RKO (cell line): ENCODE measurements around the gene GPR161.
A peak's percentile ranks its signal among the peaks of the same experiment; 100 is the strongest.
"Not testable (repeated sequence)": the region's sequence is repeated elsewhere in the genome, so short reads cannot be mapped to it uniquely, and the experiment has no call there.

Source experiments
- DNase-seq: peaks from one replicate; pipeline ENCODE4 v3.0.0-alpha.2; 2016; ENCODE audit warnings: low spot score

The GPR161 gene, protein sequence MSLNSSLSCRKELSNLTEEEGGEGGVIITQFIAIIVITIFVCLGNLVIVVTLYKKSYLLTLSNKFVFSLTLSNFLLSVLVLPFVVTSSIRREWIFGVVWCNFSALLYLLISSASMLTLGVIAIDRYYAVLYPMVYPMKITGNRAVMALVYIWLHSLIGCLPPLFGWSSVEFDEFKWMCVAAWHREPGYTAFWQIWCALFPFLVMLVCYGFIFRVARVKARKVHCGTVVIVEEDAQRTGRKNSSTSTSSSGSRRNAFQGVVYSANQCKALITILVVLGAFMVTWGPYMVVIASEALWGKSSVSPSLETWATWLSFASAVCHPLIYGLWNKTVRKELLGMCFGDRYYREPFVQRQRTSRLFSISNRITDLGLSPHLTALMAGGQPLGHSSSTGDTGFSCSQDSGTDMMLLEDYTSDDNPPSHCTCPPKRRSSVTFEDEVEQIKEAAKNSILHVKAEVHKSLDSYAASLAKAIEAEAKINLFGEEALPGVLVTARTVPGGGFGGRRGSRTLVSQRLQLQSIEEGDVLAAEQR

GRCh38 chr1:168136709-168137514 lies at the start of gene GPR161:
Gene GPR161 (minus strand): TSS chr1:168136930. CDS start chr1:168104850, 32,080 bp downstream.
- DNase-seq = peak; percentile 35

- DNase-seq = not testable (repeated sequence)
Measured at GRCh38 chr1:168181063-168181720, 44.5 kb upstream of the GPR161 start.

DNA sequence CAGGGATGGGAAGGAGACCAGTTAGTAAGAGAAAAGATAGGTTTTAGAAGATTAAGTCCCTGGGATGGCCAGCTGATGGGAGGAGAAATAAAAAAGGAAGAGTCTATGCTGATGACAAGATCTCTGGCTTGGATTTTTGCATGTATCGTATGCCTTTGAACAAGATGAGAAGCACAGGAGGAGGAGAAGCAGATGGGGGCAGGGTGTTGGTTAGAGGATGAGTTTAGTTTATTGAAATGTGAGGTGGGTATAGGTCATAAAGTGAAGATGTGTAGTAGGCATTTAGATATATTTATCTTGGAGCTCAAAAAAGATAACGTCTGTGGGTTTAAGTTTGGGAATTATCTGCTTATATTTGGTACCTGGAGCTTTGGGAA lies 43.4 kb upstream of the GPR161 start:
- DNase-seq = peak; percentile 22

- DNase-seq = peak; percentile 38
Measured at GRCh38 chr1:168179438-168180147, 42.9 kb upstream of the GPR161 start.

GRCh38 chr1:168178638-168179437 lies 42.1 kb upstream of the GPR161 start, which contains the start of gene TIPRL:
Gene TIPRL (plus strand): TSS chr1:168178962. CDS start chr1:168179078, 116 bp downstream.
- DNase-seq = peak; percentile 99

GRCh38 chr1:168178227-168178637 lies 41.5 kb upstream of the GPR161 start:
- DNase-seq = no peak

DNA sequence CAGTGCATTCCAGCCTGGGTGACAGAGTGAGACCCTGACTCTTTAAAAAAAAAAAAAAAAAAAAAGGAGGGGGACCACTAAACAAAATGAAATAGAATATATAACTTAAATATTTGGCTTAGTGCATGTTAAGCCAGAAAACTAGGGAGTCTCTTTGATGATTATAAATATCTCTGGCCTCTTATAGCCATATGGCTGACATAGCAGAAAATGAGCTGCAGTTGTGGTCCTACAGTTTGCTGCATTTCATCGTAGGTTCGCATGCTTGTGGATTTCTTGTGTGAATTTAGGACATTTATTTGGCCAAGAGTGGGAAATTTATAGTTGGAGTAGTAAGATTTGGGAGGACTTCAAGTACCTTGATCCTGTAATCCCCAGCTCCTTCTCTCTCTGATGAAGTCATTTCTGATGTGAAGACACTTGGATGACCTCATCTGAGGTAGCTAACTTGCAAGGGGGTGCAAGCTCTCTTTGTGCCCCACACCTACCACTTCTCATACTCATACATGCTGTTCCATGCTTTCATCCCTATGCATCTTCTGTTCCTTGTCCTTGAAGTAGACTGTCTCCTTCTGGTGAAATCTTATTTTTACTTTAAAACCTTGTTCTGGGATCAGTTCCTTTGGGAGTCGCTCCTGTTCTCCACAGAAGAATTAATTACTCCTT lies 35.7 kb upstream of the GPR161 start:
- peak; percentile 12 for DNase-seq

DNA sequence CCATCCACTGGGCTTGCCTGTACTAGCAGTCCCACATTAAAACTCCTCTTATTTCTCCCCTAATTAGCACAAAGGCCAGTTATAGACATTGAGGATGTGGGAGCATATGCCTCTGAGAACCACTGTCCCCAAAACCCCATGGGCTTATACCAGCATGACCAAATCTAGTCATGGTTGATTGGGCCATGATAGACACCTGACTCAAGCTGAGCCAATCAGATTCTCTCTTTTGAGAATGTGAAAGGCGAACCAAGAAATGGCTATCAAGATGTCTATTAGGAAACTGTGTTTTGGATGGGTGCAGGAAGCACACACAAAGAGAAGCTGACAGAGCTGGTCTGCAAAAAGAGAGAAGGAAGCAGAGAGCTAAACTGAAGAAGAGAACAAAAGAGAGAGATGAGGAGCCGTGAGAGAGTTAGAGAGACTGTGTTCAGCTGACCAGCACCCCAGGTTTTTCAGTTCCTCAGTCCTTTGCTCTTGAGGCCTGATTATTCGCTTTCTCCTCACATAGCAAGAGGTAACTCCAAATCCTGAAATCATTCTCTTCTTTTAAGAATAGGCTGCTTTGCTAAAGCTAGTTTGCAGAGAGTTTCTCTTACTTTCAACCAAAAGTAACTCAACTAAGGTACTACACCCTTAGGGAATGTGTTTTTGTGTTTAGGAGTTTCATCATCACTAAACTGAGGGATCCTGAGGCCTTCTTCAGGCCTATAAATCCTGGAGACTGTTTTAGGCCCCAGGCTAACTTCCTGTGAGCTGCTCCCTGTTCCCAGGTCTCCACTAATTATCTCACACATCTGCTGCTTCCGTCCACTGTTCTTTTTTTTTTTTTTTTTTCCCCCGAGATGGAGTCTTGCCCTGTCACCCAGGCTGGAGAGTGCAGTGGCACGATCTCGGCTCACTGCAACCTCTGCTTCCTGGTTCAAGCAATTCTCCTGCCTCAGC lies 34.1 kb upstream of the GPR161 start:
- no peak for DNase-seq

DNA sequence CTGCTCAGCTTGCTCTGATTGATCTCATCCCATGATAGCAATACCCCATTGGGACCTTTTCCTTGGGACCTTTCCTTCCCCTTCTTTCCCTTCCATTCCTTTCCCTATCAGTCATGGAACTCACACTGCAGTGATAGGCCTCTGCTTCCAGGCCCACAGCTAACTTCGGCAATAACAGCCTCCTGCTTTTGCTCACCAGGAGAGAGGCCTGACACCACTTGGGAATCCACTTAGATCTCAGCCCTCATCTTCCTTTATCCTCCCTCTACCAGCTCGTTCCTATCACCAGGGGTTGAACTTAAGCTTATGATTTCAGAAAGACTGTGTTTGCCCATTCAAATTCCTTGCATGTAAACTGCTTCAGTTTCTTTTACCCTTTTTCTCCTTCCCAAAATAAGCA lies 31.1 kb upstream of the GPR161 start:
- no peak for DNase-seq

GRCh38 chr1:168164771-168165170 lies 28.0 kb upstream of the GPR161 start:
- no peak for DNase-seq

- DNase-seq = no peak
Measured at GRCh38 chr1:168163670-168164069, 26.9 kb upstream of the GPR161 start.

- no peak for DNase-seq
Measured at GRCh38 chr1:168161459-168161858, 24.7 kb upstream of the GPR161 start.

DNA sequence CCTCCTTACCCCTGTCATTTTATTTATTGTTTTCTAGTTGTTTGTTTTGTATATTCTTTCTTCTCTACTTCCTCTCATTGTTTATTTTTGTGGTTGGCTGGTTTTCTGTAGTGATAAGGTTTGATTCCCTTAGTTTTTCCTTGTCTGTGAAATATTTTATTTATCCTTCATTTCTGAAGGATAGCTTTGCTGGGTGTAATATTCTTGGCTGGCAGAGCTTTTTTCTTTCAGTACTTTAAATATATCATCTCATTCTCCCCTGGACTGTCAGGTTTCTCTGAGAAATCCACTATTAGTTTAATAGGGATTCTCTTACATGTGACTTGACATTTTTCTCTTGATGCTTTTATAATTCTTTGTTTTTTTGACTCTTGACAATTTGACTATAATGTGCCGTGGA lies 23.2 kb upstream of the GPR161 start:
- no peak for DNase-seq

DNA sequence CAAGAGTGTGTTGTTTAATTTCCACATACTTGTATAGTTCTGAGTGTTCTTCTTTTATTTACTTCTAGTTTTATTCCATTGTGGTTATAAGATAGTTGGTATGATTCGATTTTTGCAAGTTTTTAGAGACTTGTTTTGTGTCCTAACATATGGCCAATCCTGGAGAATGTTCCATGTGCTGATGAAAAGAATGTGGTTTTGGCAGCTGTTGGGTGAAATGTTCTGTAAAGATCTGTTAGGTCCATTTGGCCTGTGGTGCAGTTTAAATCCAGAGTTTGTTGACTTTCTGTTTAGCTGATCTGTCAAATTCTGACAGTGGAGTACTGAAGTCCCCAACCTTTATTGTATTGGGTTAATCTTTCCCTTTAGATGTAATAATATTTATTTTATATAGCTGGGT lies 22.5 kb upstream of the GPR161 start:
- no peak for DNase-seq

DNA sequence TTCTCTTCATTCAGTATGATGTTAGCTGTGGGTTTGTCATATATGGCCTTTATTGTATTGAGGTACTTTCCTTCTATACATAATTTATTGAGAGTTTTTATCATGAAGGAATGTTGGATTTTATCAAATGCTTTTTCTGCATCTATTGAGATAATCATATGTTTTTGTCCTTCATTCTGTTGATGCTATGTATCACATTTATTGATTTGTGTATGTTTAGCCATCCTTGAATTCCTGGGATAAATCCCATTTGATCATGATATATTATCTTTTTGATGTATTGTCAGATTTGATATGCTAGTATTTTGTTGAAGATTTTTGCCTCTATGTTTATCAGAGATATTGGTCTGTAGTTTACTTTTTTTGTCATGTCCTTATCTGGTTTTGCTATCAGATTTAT lies 20.9 kb upstream of the GPR161 start:
- DNase-seq = no peak

GRCh38 chr1:168155910-168156309 lies 19.2 kb upstream of the GPR161 start:
- no peak for DNase-seq

GRCh38 chr1:168154707-168155106 lies 18.0 kb upstream of the GPR161 start:
- not testable (repeated sequence) for DNase-seq

GRCh38 chr1:168151935-168152334 lies 15.2 kb upstream of the GPR161 start:
- no peak for DNase-seq

- DNase-seq = no peak
Measured at GRCh38 chr1:168150283-168150682, 13.6 kb upstream of the GPR161 start.
